H1 (cell line): Measurements from ENCODE around the gene TECPR2. TPM values are rescaled to one million over a fixed set of nuclear protein-coding genes. Genes with fewer than 3 reads are reported as not detected.

ENCODE experiments used
- CTCF ChIA-PET: fragments of 300-600 bp; sonication (Branson Sonifier 250); formaldehyde crosslinking; loops from one replicate; lab custom pipeline; 2021; ENCODE audit not compliant: partially characterized antibody; lab: Charles Lee
- POLR2A ChIA-PET: fragments of 300-600 bp; sonication (Branson Sonifier 250); formaldehyde crosslinking; loops from one replicate; lab custom pipeline; 2021; ENCODE audit warnings: inconsistent platforms; ENCODE audit not compliant: partially characterized antibody; lab: Charles Lee
- DNase-seq, 2 experiments: peaks; one replicate each; pipeline versions ENCODE4 v3.0.0 to v3.0.0-alpha.2; 2010 to 2022; ENCODE audit warnings: low spot score in 2 of 2, low read depth in 1 of 2, mixed read lengths in 1 of 2
- FAIRE-seq: peaks from 2 replicates; lab custom pipeline; 2011; peaks lifted over from hg19 to GRCh38; lab: Jason Lieb, UNC
- H2AFZ ChIP-seq: 2 replicates; pipeline ENCODE4 v1.8.1; 2012; ENCODE audit warnings: low read length, inconsistent platforms
- H2AK5ac ChIP-seq: 2 replicates; pipeline ENCODE4 v1.6.1; 2013; ENCODE audit warnings: low read depth, low read length
- H2BK120ac ChIP-seq: replicated peaks from 2 replicates; pipeline ENCODE3; 2013; ENCODE audit warnings: low read depth, low read length, inconsistent platforms
- H2BK12ac ChIP-seq: 2 replicates; pipeline ENCODE4 v1.6.1; 2013; ENCODE audit warnings: low read depth, low read length
- H2BK15ac ChIP-seq: 2 replicates; pipeline ENCODE4 v1.6.1; 2013; ENCODE audit warnings: low read length
- H2BK20ac ChIP-seq: 2 replicates; pipeline ENCODE4 v1.6.1; 2013; ENCODE audit warnings: low read length
- H2BK5ac ChIP-seq: 2 replicates; pipeline ENCODE4 v1.6.1; 2013; ENCODE audit warnings: low read depth, low read length
- H3K14ac ChIP-seq: 2 replicates; pipeline ENCODE4 v1.6.1; 2013; ENCODE audit warnings: inconsistent platforms; ENCODE audit not compliant: insufficient read length
- H3K18ac ChIP-seq: 2 replicates; pipeline ENCODE4 v1.6.1; 2013; ENCODE audit warnings: low read length; ENCODE audit errors: extremely low read depth
- H3K23ac ChIP-seq: 2 replicates; pipeline ENCODE4 v1.6.1; 2013; ENCODE audit warnings: inconsistent platforms; ENCODE audit not compliant: insufficient read length
- H3K23me2 ChIP-seq: 2 replicates; pipeline ENCODE4 v1.6.1; 2013; ENCODE audit warnings: low read depth, low read length
- H3K27ac ChIP-seq: 2 replicates; pipeline ENCODE4 v1.6.1; 2011; ENCODE audit warnings: low read depth, low read length, inconsistent platforms
- H3K27me3 ChIP-seq, 4 experiments: replicated peaks in 1 of 4; 1 replicate in 1 of 4; 2 replicates in 3 of 4; pipeline versions ENCODE4 v1.6.1 to v1.8.1; 2011 to 2013; ENCODE audit warnings: low read length in 3 of 4, mild to moderate bottlenecking in 3 of 4, inconsistent platforms in 2 of 4, mixed read lengths in 2 of 4, moderate library complexity in 1 of 4; ENCODE audit not compliant: control insufficient read depth in 3 of 4, insufficient read depth in 3 of 4; ENCODE audit errors: extremely low read depth in 1 of 4
- H3K36me3 ChIP-seq, 4 experiments: 2 replicates each; pipeline versions ENCODE4 v1.6.1 to v1.8.1; 2011 to 2013; ENCODE audit warnings: mild to moderate bottlenecking in 4 of 4, low read length in 3 of 4, moderate library complexity in 2 of 4, control low read depth in 1 of 4, inconsistent platforms in 1 of 4; ENCODE audit not compliant: insufficient read depth in 4 of 4, control insufficient read depth in 2 of 4
- H3K4ac ChIP-seq: replicated peaks from 2 replicates; pipeline ENCODE3; 2013; ENCODE audit warnings: low read length, low read depth, mixed read lengths, inconsistent platforms; ENCODE audit not compliant: insufficient read length
- H3K4me1 ChIP-seq, 4 experiments: replicated peaks in 1 of 4; 1 replicate in 1 of 4; 2 replicates in 3 of 4; pipeline versions ENCODE4 v1.6.1 to v1.8.1; 2011 to 2013; ENCODE audit warnings: low read length in 3 of 4, inconsistent platforms in 2 of 4, mixed read lengths in 1 of 4; ENCODE audit not compliant: insufficient read depth in 4 of 4, control insufficient read depth in 3 of 4
- H3K4me2 ChIP-seq, 2 experiments: 2 replicates each; pipeline versions ENCODE4 v1.6.1 to v1.8.1; 2011 to 2013; ENCODE audit warnings: low read depth in 2 of 2, low read length in 2 of 2, control low read depth in 1 of 2, inconsistent platforms in 1 of 2, mild to moderate bottlenecking in 1 of 2; ENCODE audit not compliant: insufficient read depth in 1 of 2
- H3K4me3 ChIP-seq, 4 experiments: fragments of 200-600, 300-600 bp in 1 of 4; sonication (generic), shearing (Covaris generic), sonication (Bioruptor Twin) in 1 of 4; 2 replicates each; pipeline versions ENCODE4 v1.5.1 to v1.8.1; 2011 to 2016; ENCODE audit warnings: low read length in 4 of 4, low read depth in 3 of 4, control low read depth in 2 of 4, inconsistent platforms in 2 of 4, mild to moderate bottlenecking in 2 of 4, mixed read lengths in 1 of 4, moderate library complexity in 1 of 4; ENCODE audit not compliant: insufficient read depth in 2 of 4; ENCODE audit errors: extremely low read depth in 1 of 4
- H3K56ac ChIP-seq: replicated peaks from 2 replicates; pipeline ENCODE3; 2013; ENCODE audit warnings: low read depth, mild to moderate bottlenecking, mixed read lengths, low read length, inconsistent platforms; ENCODE audit not compliant: insufficient read length
- H3K79me1 ChIP-seq: 2 replicates; pipeline ENCODE4 v1.6.1; 2013; ENCODE audit warnings: low read depth, low read length, control low read depth
- H3K79me2 ChIP-seq, 2 experiments: 2 replicates each; pipeline versions ENCODE4 v1.6.1 to v1.8.1; 2012 to 2013; ENCODE audit warnings: low read length in 2 of 2, mild to moderate bottlenecking in 2 of 2, inconsistent platforms in 1 of 2; ENCODE audit not compliant: insufficient read depth in 2 of 2, control insufficient read depth in 1 of 2
- H3K9ac ChIP-seq, 4 experiments: replicated peaks in 1 of 4; 1 replicate in 1 of 4; 2 replicates in 3 of 4; pipeline versions ENCODE4 v1.6.1 to v1.8.1; 2011 to 2013; ENCODE audit warnings: low read depth in 3 of 4, low read length in 3 of 4, control low read depth in 2 of 4, mild to moderate bottlenecking in 2 of 4, moderate library complexity in 2 of 4, inconsistent platforms in 1 of 4; ENCODE audit errors: extremely low read depth in 1 of 4
- H3K9me3 ChIP-seq, 2 experiments: 2 replicates each; pipeline versions ENCODE4 v1.6.1 to v1.8.1; 2012 to 2013; ENCODE audit warnings: mild to moderate bottlenecking in 2 of 2, moderate library complexity in 2 of 2, control low read depth in 1 of 2, inconsistent platforms in 1 of 2, low read depth in 1 of 2, low read length in 1 of 2, mixed read lengths in 1 of 2; ENCODE audit not compliant: insufficient read depth in 2 of 2
- H4K20me1 ChIP-seq, 2 experiments: replicated peaks in 1 of 2; 2 replicates each; pipeline versions ENCODE3 to v1.8.1; 2011 to 2013; ENCODE audit warnings: inconsistent platforms in 2 of 2, low read length in 2 of 2, mild to moderate bottlenecking in 1 of 2; ENCODE audit not compliant: insufficient read depth in 2 of 2, control insufficient read depth in 1 of 2
- H4K5ac ChIP-seq: 2 replicates; pipeline ENCODE4 v1.6.1; 2013; ENCODE audit warnings: low read length, low read depth, mixed read lengths, inconsistent platforms; ENCODE audit not compliant: insufficient read length
- H4K8ac ChIP-seq: 2 replicates; pipeline ENCODE4 v1.8.0; 2013; ENCODE audit warnings: mild to moderate bottlenecking, moderate library complexity, low read length, inconsistent platforms; ENCODE audit not compliant: insufficient read depth; ENCODE audit errors: extremely low read depth
- H4K91ac ChIP-seq: replicated peaks from 2 replicates; pipeline ENCODE3; 2013; ENCODE audit warnings: low read length, mixed read lengths, inconsistent platforms; ENCODE audit not compliant: insufficient read length
- CHD2 ChIP-seq: IDR thresholded peaks from 2 replicates; pipeline ENCODE4 v1.6.1; 2012; ENCODE audit warnings: low read length, improper control_type of control experiment
- CTCF ChIP-seq, 3 experiments: IDR thresholded peaks; 1 replicate in 2 of 3; 2 replicates in 1 of 3; pipeline versions ENCODE4 v1.5.1 to v1.6.1; 2011; ENCODE audit warnings: low read length in 3 of 3, mild to moderate bottlenecking in 3 of 3, inconsistent platforms in 2 of 3, low read depth in 1 of 3, moderate library complexity in 1 of 3; ENCODE audit not compliant: insufficient read depth in 1 of 3; ENCODE audit errors: control extremely low read depth in 1 of 3
- E2F6 ChIP-seq: IDR thresholded peaks from 2 replicates; pipeline ENCODE4 v1.6.1; 2012; ENCODE audit warnings: inconsistent platforms
- KDM4A ChIP-seq: IDR thresholded peaks from one replicate; pipeline ENCODE4 v1.7.1; 2012; ENCODE audit warnings: low read depth, mild to moderate bottlenecking, moderate library complexity, low read length, inconsistent platforms; ENCODE audit not compliant: severe bottlenecking
- SIX5 ChIP-seq: IDR thresholded peaks from 2 replicates; pipeline ENCODE4 v1.6.1; 2011; ENCODE audit warnings: mild to moderate bottlenecking, low read depth, low read length
- TCF12 ChIP-seq: IDR thresholded peaks from 2 replicates; pipeline ENCODE4 v1.6.1; 2011; ENCODE audit warnings: low read depth, mild to moderate bottlenecking, low read length
- WGBS, 2 experiments: shearing (Covaris generic) in 1 of 2; methylation state at CpG; one replicate each; pipeline versions ENCODE4 v1.1.6 to v1.1.7; 2013 to 2015; ENCODE audit warnings: low lambda C conversion rate in 2 of 2, mixed read lengths in 2 of 2, inconsistent platforms in 1 of 2, low coverage in 1 of 2, missing lambda C conversion rate in 1 of 2; ENCODE audit not compliant: insufficient replicate concordance in 2 of 2, insufficient coverage in 1 of 2, insufficient read length in 1 of 2; ENCODE audit errors: extremely low coverage in 1 of 2, missing lambda C conversion rate in 1 of 2; 5-methylcytosine and 5-hydroxymethylcytosine counted together
- polyA plus RNA-seq, 7 experiments: library from polyadenylated mRNA; depleted of rRNA in 3 of 7; stranded (reverse) in 5 of 7; unstranded in 2 of 7; fragments of >200 nt in 5 of 7; fragments of 200-250 nt in 2 of 7; gene quantifications; 1 replicate in 5 of 7; 2 replicates in 1 of 7; 4 replicates in 1 of 7; pipeline versions ENCODE4 v1.2.1 to v1.2.3, GENCODE V29; 2011 to 2013; ENCODE audit warnings: missing spikeins in 2 of 7, mixed read lengths in 2 of 7
- total RNA-seq: library from RNA; stranded (reverse); fragmentation: NEBNext Ultra II Directional; extraction: Animal tissue kit (Norgen Biotek cat#: 25700); gene quantifications from 2 replicates; pipeline ENCODE4 v1.2.1, GENCODE V29; 2021

The TECPR2 gene
- total and polyA plus RNA-seq, 2 of the 8 experiments (the other 6 are each of a cell fraction or from before 2014, with no cell fraction given) = 6.8 to 19.4 TPM

- Histone ChIP-seq H3K56ac (no peak overlapping the region), H4K20me1 (peaks cover 0 to 4% of the 10 kb centered on the region in 2 experiments), H3K4me2 (no peak overlapping the region), H4K8ac (no peak overlapping the region), H3K79me2 (no peaks in the 10 kb centered on the region), H3K14ac (no peak overlapping the region), H3K4ac (no peak overlapping the region), H3K23me2 (no peaks in the 10 kb centered on the region; the same call in 1 of the 2 replicates), H3K9ac (no peak overlapping the region), H3K9me3 (no peaks in the 10 kb centered on the region), H3K27ac (no peak overlapping the region), H3K36me3 (0 out of 8 replicates have a peak, but pooled peaks cover 0 to 3% (median 0%) of the 10 kb centered on the region in 4 experiments), H2BK20ac (no peak overlapping the region), H3K18ac (no peak overlapping the region), H3K23ac (no peak overlapping the region), H3K4me3 (no peak overlapping the region), H2AFZ (no peak overlapping the region), H4K5ac (no peak overlapping the region)
- FAIRE-seq = no peak
- no peak for DNase-seq
- POLR2A ChIA-PET = no interaction called here
- TF ChIP-seq E2F6 = no peak
- no peak for TF ChIP-seq KDM4A
- TF ChIP-seq TCF12 = no peak
- TF ChIP-seq SIX5 = no peak
- TF ChIP-seq CTCF (IDR thresholded peaks at IDR 0.05; ENCODE audit: control extremely low read depth in 1 of 3, insufficient read depth in 1 of 3, low read depth in 1 of 3, low read length in 3 of 3) = no peak
- TF ChIP-seq CHD2 = no peak
- TF ChIP-seq, all 59 proteins: peak for 0
- no peaks in the 10 kb centered on the region for H3K79me1 ChIP-seq
- no peaks in the 10 kb centered on the region for H3K4me1 ChIP-seq
- H2BK12ac ChIP-seq = no peak overlapping the region
- WGBS, 2 experiments = 93% methylated on average over 11 of the region's 11 CpGs; no CpG with 5 or more reads in 1 of the 2 experiments
- H2BK120ac ChIP-seq = no peak overlapping the region
- H4K91ac ChIP-seq = no peak overlapping the region
- no peaks in the 10 kb centered on the region; a peak in 1 of 7 replicates for H3K27me3 ChIP-seq
- CTCF ChIA-PET = no interaction called here
- H2AK5ac ChIP-seq = no peak overlapping the region
- H2BK5ac ChIP-seq = no peak overlapping the region
- no peak overlapping the region for H2BK15ac ChIP-seq
Observed at GRCh38 chr14:102496331-102496691, 133.6 kb downstream of the TECPR2 start.
